ENCODE data around the gene MTCP1.

The MTCP1 gene

DNA sequence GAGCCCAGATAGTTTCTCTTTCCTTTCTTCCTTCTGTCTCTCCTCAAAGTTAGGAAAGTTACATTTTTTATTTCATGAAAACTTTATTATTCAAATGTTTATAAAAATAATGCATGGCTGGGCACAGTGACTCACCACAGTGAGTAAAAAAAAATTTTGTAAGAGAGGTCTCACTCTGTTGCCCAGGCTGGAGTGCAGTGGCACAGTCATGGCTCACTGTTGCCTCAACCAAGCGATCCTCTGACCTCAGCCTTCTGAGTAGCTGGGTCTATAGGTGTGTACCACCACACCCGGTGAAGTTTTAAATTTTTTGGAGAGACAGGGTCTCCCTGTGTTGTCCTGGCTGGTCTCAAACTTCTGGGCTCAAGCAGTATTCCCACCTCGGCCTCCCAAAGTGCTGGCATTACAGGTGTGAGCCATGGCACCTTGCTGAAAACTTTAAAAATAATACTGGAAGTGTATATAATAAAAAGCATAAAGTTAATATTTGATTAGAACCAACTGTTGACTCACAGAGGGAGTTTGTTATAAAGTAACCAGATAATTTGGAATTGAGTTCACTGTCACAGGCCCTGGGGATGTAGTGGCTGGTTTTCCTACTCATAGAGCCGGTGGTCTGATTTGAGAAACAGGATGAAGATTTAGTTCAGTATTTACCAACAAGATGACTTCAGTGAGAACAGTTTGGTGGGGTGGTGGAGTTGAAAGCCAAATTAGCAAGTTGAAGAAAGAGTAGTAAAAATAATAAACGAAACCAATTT is 18.0 kb downstream of the MTCP1 start:
- DNase-seq: no peak

DNA sequence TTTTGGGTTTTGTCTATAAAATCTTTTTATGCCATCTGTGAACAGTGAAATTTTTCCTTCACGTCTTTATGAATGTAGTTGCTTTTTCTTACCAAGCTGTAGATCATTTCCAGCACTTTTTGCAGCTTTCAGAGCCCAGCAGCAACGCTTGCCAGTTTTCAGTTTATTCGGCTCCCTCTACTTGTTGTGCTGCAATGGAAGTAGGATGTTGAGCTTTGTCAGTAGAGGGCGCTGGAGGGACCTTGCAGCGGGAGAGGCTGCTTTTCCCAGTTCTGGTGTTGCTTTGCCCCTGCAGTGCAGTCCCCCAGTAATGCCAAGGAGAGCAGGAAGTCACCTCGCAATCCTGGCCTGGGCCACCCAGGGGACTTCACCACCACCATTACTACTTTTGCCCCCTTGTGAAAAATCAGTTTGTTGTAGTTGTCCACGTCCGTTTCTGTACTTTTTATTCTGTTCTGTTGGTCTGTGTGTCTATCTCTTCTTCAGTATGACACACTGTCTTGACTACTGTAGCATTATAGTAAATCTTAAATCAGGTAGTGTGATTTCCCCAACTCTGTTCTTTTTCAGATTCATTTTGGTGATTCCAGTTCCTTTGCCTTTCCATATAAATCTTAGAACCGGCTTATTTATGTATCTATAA is 21.8 kb downstream of the MTCP1 start:
- peak; percentile 66 for DNase-seq

DNA sequence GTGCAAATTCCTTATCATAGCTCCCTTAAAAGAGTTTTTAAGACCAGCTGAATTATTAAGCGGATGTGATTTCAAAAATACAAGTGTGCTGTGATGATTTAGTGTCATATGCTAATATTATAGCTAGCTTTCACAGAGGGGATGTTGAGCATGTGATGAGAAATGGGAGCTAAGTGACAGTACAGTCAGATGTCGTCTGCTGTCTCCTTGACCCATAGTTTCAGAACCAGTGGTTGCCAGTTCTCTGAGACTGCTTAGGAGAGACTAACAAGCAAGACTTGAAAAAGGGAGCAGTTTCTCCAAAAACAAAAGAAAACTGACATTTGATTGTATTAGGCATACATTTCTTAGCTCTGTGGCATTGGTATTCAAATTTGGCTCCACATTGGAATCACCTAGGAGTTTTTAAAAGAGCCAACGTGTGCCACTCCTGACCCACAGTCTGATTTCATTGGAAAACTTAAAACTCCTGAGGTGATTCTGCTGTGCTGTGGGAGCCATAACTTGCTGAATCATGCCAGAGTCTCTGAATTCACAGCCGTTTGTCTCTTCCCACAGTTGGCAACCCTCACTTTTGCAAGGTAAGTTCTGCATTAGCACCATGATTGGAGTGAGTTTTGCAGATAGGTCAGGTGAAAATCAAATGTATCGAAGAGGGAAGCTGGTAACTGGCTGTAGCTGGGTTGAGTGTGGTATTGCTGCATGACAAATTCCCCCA is 24.0 kb downstream of the MTCP1 start:
- DNase-seq: no peak

DNA sequence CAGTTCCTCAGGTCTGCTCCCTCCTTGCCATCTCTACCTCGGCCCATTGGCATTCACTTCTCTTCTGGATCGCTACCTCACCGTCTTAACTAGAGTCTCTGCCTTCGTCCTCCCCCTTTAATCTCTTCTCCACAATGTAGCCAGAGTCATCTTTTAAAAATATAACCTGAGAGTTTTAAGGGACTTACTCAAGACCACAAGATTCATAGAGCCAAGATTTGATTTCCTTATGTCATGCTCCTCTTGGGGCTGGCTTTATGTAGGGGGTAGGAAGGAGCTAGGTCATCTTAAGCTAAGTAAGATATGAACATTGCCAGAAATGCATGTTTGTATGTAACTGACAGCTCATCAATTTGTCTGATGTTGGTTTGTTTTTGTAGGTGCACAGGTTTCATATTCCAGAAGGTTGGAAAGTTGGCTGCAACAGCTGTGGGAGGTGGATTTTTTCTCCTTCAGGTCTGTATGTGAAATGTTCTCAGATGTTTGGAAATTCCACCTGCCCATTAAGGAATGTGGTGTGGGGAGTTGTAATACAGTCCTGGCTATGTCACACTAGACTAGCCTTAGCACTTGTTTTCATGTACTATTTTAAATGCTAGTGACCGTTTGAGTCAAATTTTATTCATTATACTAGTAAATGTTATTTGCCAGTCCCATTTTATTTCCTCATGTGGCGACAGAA is 24.7 kb downstream of the MTCP1 start:
- DNase-seq: no peak

DNA sequence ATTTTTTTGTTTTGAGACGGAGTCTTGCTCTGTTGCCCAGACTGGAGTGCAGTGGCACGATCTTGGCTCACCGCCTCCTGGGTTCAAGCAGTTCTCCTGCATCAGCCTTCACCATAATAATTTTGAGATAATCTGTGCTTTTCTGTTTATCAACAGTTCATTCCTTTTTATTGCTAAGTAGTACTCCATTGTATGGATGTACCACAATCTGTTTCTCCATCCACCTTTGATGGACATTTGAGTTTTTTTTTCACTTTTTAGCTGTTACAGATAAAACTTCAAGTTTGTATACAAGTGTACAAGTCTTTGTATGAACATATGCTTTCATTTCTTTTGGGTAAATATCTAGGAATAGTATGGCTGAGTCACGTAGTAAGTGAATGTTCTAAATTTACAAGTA is 35.2 kb downstream of the MTCP1 start:
- no peak for DNase-seq

DNA sequence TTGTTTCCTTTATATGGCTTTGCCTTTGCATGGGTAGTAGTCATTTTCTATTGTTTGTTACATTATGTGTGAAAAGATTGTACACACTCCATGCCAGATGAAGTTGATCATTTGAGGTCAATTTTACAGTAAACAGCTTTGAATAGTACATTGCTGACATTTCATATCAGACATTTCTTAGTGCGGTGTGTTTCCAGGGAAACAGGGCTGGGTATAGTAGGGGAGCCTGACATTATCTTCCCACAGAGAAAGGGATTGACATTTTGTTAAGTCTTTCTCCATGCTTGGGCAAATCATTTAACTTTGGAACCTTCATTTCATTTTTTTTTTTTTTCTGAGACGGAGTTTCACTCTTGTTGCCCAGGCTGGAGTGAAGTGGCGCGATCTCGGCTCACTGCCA is 39.3 kb downstream of the MTCP1 start:
- DNase-seq: no peak

DNA sequence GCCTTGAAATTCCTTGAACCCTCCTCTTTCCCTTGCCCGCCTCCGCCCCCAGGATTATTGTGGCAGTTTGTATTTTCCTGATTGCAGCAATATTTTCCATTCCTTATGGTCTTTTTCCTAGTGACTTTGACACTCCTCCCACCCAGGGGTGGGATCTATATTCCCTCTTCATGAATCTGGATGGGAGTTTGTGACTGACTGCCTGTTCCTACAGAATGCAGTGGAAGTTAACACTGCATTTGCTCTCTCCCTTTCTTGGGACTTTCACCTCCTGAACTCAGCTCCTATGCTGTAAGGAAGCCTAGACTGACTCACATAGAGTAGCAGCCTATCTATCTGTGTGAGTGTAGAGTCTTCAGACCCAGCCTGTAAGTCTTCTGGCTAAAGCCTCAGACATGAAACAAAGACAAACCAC is 42.1 kb downstream of the MTCP1 start:
- no peak for DNase-seq

DNA sequence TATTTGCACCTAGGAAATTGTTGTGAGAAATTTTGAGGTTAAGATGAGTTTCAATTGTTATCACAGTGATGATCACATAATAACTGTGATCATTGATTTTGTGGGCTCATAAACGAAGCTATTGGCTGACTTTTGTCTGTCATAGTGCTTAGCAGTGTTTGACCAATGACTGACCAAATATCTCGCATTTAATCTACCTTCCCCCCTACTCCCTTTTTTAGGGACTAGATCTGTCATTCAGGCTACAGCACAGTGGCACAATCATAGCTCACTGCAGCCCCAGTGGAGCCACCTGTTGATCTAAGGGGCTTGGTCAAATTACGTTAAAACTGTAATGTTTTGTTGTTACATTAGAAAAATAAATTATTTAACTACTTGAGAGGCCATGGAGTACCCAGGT is 42.8 kb downstream of the MTCP1 start:
- peak; percentile 28 for DNase-seq

DNA sequence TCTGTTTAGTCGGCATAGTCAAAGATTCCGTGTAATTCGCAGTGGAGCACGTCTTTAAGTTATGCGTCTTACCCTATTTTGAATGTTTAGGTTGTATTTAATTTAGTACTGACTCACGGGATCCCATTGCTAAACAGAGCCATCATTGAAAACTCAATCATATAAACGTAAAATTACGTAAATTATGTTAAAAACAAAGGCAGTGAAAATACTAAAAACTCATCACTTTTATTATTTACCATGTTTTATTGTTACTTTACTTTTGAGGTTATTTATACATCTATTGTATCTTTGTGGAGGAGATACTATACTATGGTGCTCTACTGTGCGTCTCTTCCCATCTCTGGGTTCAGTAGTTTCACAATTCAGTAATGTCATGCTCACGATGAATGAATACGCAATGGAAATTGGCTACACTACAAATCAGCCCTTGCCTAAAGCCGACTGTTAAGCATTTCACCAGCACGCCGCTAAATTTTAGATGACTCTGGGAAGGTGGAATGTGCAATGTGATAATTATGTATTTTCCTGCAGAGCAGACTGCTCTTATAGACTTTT is 43.3 kb downstream of the MTCP1 start:
- peak; percentile 41 for DNase-seq

DNA sequence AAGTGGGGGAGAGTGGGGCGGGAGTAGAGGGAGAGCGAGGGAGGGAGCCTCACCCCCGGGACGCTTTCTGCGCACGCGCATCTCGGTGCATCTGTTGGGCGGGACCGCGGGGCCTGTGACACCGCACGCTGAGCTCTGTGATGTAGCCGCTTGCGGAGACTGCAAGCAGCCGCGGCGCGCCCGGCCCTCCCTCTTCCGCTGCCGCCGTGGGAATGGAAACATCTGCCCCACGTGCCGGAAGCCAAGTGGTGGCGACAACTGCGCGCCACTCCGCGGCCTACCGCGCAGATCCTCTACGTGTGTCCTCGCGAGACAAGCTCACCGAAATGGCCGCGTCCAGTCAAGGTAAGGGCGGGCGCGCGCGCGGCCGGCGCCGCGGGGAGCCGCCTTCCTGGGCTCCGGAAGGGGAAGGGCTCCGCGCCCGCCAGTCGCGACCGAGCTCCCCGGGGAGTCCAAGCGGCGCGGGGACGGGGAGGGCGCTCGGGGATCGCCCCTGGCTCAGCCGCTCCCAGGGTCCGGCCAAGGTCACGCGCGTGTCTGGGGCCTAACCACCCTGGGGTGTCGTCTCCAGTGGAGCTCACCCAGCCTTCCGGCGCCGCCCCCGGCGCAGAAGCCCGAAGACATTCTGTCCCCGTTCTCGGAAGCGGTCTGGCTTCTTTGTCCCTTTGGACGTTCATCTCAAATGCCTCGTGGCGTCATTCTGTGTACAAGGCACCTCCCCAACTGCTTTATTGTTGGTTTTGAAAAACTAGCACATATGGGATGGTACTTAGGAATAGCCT is 44.0 kb downstream of the MTCP1 start, which contains the start of gene FUNDC2:
TSS of gene FUNDC2 (plus strand) at position 118 of the 782 bp plus-strand sequence. CDS start at position 213, 95 bp downstream.
- peak; percentile 97 for DNase-seq

DNA sequence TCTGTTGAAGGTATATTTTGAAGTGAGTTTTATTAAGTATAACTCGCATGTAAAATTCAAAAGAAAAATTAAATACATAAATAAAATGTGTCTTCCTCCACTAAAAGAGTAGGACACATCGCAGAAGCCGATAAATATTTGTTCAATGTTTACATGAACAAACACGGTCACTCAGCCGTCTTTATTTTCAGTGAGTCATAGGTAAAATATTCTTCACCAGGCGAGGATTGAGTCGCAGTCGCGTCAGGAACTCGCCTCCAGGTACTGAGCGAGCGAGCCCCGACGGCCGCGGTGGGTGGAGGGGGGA is 44.6 kb downstream of the MTCP1 start:
- DNase-seq: no peak

DNA sequence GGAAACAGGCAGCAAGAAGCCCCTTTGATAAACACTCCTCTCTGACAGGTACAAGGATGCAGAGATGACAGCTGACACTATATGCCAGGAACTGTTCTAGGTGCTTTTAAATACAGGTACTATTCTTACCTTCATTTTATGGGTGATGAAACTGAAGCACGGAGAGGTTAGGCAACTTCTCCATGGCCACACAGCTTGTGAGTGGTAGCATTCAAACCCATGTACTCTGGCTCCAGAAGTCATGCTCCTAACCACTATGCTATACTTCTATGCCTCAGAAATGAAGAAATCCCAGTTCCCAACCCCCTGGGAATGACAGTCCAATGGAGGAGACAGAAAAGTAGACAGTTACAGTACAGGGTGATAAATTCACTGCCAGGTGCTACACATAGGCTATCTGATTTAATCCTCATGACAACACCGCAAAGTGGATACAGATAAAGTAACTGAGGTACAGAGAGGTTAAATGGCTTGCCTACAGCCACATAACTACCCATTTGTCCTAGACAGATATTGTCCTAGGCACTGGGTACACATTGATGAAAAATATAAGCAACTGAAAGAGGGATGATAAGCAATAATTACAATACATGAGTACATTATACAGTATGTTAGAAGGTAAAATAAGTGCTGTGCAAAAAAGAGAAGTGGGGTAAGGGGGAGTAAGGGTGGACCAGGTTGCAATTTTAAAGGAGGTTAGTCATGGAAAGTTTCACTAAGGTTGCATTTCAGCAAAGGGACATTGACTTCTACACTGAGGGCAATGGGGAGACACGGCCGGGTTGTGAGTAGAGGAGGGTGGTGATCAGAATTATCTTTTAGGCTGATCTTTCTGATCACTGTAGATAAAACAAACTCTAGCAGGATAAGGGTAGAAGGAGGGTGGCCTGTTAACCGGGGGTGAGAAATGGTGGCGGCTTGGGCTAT is 46.8 kb downstream of the MTCP1 start:
- no peak for DNase-seq

DNA sequence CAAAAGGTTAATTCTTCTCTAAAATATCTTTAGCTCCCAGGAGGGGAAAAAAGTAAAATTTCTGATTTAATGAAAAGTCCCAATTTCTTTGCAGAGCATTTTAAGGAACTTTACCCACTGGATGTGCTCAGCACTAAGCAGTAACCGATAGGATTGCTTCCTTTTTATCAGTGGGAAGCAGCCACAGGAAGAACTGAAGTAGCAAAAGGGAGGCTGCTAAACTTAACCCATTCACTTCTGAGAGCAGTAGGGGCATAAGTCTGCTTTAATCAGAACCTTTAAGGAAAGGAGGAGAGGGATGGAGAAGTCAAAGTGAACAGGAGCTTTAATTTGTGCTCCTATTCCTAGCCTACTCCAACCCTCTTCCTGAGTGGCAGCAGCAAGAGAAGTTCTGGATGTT is 48.4 kb downstream of the MTCP1 start, which contains the start of gene F8:
TSS of gene F8 (minus strand) at position 139 of the 400 bp plus-strand sequence. CDS start 171 bp downstream, outside the sequence.
- DNase-seq: no peak

DNA sequence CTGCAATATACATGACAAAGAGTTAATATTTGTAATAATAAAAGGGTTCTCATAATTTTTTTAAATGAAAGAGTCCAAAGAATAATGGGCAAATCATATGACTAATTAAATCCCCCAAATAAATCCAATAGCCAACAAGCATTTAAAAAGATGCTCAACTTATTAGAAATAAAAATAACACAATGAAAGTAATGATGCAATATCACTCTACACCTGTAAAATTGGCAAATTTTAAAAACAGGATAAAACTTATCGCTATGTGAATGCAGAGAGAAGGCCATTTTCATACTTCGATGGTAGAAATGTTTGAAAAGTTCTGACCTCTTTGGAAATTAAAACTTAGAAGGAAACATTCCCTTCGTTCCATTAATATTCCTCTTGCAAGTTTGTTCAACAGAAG is 50.3 kb downstream of the MTCP1 start:
- no peak for DNase-seq

Measured in NCI-H82 (cell line).